IMR-90 (cell line): ENCODE measurements around the gene TBPL1. TPM values are rescaled to one million over a fixed set of nuclear protein-coding genes. Genes with fewer than 3 reads are reported as not detected.

Source experiments
- ATAC-seq: fragments of 200-7000 bp; cut with Tn5 transposase; 2 replicates; pipeline ENCODE4 v1.9.1; 2020; ENCODE audit warnings: low read depth, mild to moderate bottlenecking, moderate library complexity
- BruUV-seq: library from RNA; stranded (reverse); fragments of 400-500 nt; replicated peaks from 2 replicates; lab custom pipeline; 2021; lab: Mats Ljungman, UMichigan
- CTCF ChIA-PET: fragments of 300-600 bp; formaldehyde crosslinking; extraction: SDS; loops from one replicate; lab custom pipeline; 2021; ENCODE audit warnings: antibody characterized with exemption; lab: Yijun Ruan, JAX
- POLR2A ChIA-PET: fragments of 300-600 bp; sonication (Branson Sonifier 250); formaldehyde crosslinking; loops from one replicate; lab custom pipeline; 2022; ENCODE audit warnings: antibody characterized with exemption; ENCODE audit not compliant: unreplicated experiment; lab: Charles Lee
- DNase-seq: peaks from one replicate; pipeline ENCODE4 v3.0.0; 2013
- H2AFZ ChIP-seq: replicated peaks from 2 replicates; pipeline ENCODE3; 2013; ENCODE audit warnings: low read length, mild to moderate bottlenecking; ENCODE audit not compliant: poor library complexity
- H2AK5ac ChIP-seq: 2 replicates; pipeline ENCODE4 v1.6.1; 2013; ENCODE audit warnings: low read depth, low read length, inconsistent platforms
- H2AK9ac ChIP-seq: replicated peaks from 2 replicates; pipeline ENCODE3; 2013; ENCODE audit warnings: mild to moderate bottlenecking, low read depth, low read length, moderate library complexity; ENCODE audit not compliant: poor library complexity
- H2BK120ac ChIP-seq: 2 replicates; pipeline ENCODE4 v1.6.1; 2013; ENCODE audit warnings: low read depth, low read length, inconsistent platforms
- H2BK15ac ChIP-seq: 3 replicates; pipeline ENCODE4 v1.6.1; 2013; ENCODE audit warnings: low read depth, low read length, inconsistent platforms
- H2BK20ac ChIP-seq: 2 replicates; pipeline ENCODE4 v1.6.1; 2013; ENCODE audit warnings: low read depth, mild to moderate bottlenecking, inconsistent platforms, low read length, moderate library complexity
- H2BK5ac ChIP-seq: 2 replicates; pipeline ENCODE4 v1.6.1; 2013; ENCODE audit warnings: mild to moderate bottlenecking, low read depth, low read length, inconsistent platforms; ENCODE audit not compliant: poor library complexity, severe bottlenecking
- H3K14ac ChIP-seq: replicated peaks from 2 replicates; pipeline ENCODE4 v1.6.1; 2013; ENCODE audit warnings: low read depth, low read length, inconsistent platforms
- H3K18ac ChIP-seq: 2 replicates; pipeline ENCODE4 v1.6.1; 2013; ENCODE audit warnings: low read depth, low read length, control low read depth
- H3K23ac ChIP-seq: 2 replicates; pipeline ENCODE4 v1.6.1; 2013; ENCODE audit warnings: low read depth, low read length, inconsistent platforms
- H3K27ac ChIP-seq: 2 replicates; pipeline ENCODE4 v1.5.1; 2013; ENCODE audit warnings: mild to moderate bottlenecking, control low read depth, low read length; ENCODE audit not compliant: insufficient read depth
- H3K27me3 ChIP-seq: 2 replicates; pipeline ENCODE4 v1.6.1; 2013; ENCODE audit warnings: low read length; ENCODE audit not compliant: control insufficient read depth, insufficient read depth
- H3K36me3 ChIP-seq: 2 replicates; pipeline ENCODE4 v1.6.1; 2013; ENCODE audit warnings: low read length, mixed read lengths; ENCODE audit not compliant: control insufficient read depth, insufficient read depth
- H3K4ac ChIP-seq: 2 replicates; pipeline ENCODE4 v1.6.1; 2013; ENCODE audit warnings: low read depth, low read length, inconsistent platforms
- H3K4me1 ChIP-seq: 2 replicates; pipeline ENCODE4 v1.6.1; 2013; ENCODE audit warnings: low read length, mixed read lengths; ENCODE audit not compliant: control insufficient read depth, insufficient read depth
- H3K4me2 ChIP-seq: 2 replicates; pipeline ENCODE4 v1.6.1; 2013; ENCODE audit warnings: low read depth, mild to moderate bottlenecking, control low read depth, low read length, moderate library complexity
- H3K4me3 ChIP-seq: 2 replicates; pipeline ENCODE4 v1.5.1; 2013; ENCODE audit warnings: low read depth, mild to moderate bottlenecking, control low read depth, low read length, moderate library complexity; ENCODE audit not compliant: insufficient read depth
- H3K56ac ChIP-seq: 2 replicates; pipeline ENCODE4 v1.6.1; 2013; ENCODE audit warnings: low read length, inconsistent platforms; ENCODE audit not compliant: insufficient read depth; ENCODE audit errors: extremely low read depth
- H3K79me1 ChIP-seq, 2 experiments: 2 replicates each; pipeline ENCODE4 v1.6.1; 2013; ENCODE audit warnings: low read length in 2 of 2, inconsistent platforms in 1 of 2, low read depth in 1 of 2
- H3K9ac ChIP-seq: 2 replicates; pipeline ENCODE4 v1.6.1; 2013; ENCODE audit warnings: low read depth, low read length, control low read depth
- H3K9me1 ChIP-seq: 2 replicates; pipeline ENCODE4 v1.6.1; 2013; ENCODE audit warnings: low read length, inconsistent platforms; ENCODE audit not compliant: insufficient read depth
- H3K9me3 ChIP-seq: 2 replicates; pipeline ENCODE4 v1.6.1; 2013; ENCODE audit warnings: low read length; ENCODE audit not compliant: control insufficient read depth, insufficient read depth
- H4K20me1 ChIP-seq: 2 replicates; pipeline ENCODE4 v1.6.1; 2013; ENCODE audit warnings: low read length, inconsistent platforms; ENCODE audit not compliant: insufficient read depth
- H4K5ac ChIP-seq: 2 replicates; pipeline ENCODE4 v1.6.1; 2013; ENCODE audit warnings: mild to moderate bottlenecking, low read depth, low read length, control low read depth
- H4K8ac ChIP-seq, 2 experiments: 2 replicates each; pipeline ENCODE4 v1.6.1; 2013; ENCODE audit warnings: low read depth in 2 of 2, low read length in 2 of 2, control low read depth in 1 of 2, inconsistent platforms in 1 of 2
- H4K91ac ChIP-seq: 2 replicates; pipeline ENCODE4 v1.6.1; 2013; ENCODE audit warnings: low read depth, low read length, inconsistent platforms; ENCODE audit not compliant: insufficient read depth
- CEBPB ChIP-seq: IDR thresholded peaks from 2 replicates; pipeline ENCODE4 v1.6.1; 2012; ENCODE audit warnings: low read depth, low read length, improper control_type of control experiment
- FOS ChIP-seq: fragments of 150-350 bp; IDR thresholded peaks from 2 replicates; pipeline ENCODE4 v1.6.1; 2016; ENCODE audit warnings: low read depth, low read length
- WGBS, 2 experiments: methylation state at CpG; one replicate each; pipeline versions ENCODE4 v1.1.5 to v1.1.7; 2013; ENCODE audit warnings: missing lambda C conversion rate in 2 of 2; ENCODE audit not compliant: insufficient read length in 1 of 2; ENCODE audit errors: extremely low coverage in 2 of 2; 5-methylcytosine and 5-hydroxymethylcytosine counted together
- dilution Hi-C: fragments of 300-500 bp; cut with HindIII; formaldehyde crosslinking; loops from one replicate; pipeline ENCODE4 v1.14.3; 2018; ENCODE audit warnings: low sequenced_read_pairs; ENCODE audit not compliant: unreplicated experiment
- in situ Hi-C: fragments of 300-500 bp; cut with MboI; formaldehyde crosslinking; loops from 3 replicates; pipeline ENCODE4 v1.14.3; 2019; ENCODE audit warnings: low sequenced_read_pairs, inconsistent platforms, mixed read lengths
- intact Hi-C: fragments of 100-400 bp; cut with micrococcal nuclease; formaldehyde crosslinking; loops from 2 replicates; pipeline ENCODE4 v1.10.0; 2022
- polyA plus RNA-seq, 3 experiments: library from polyadenylated mRNA; depleted of rRNA; stranded (reverse); fragments of >200 nt; gene quantifications; 2 replicates each; pipeline ENCODE4 v1.2.3, GENCODE V29; 2012; ENCODE audit warnings: low replicate concordance in 1 of 3
- total RNA-seq: library from RNA; depleted of rRNA; stranded (reverse); fragments of >200 nt; gene quantifications from 2 replicates; pipeline ENCODE4 v1.2.3, GENCODE V29; 2012
- TF ChIP-seq, protein P1 (sequence below): fragments of 150-350 bp; IDR thresholded peaks from 2 replicates; pipeline ENCODE4 v1.6.1; 2016; ENCODE audit warnings: low read depth, mild to moderate bottlenecking, low read length, moderate library complexity, borderline replicate concordance

TBPL1 gene
- total and polyA plus RNA-seq, 2 of the 4 experiments (the other 2 are of a cell fraction): 25.6 to 32.5 TPM

DNA sequence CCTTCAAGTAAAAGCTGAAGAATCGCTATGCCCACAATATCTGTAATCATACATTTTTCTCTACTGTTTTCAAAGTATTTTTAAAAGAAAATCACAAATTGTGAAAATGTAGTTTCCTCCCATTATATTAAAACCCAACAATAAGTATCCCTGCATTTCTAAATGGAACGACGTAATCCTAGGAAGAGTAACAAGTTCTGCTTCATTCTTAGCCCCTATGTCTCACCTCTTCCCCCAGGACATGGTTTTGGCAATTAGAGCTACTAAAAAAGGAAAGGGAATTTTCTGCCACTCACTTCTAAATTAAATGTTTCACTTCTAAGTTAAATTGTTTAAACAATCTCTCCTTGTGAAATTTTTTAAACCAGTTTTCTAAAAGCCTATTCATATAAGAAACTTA is 47.4 kb downstream of the TBPL1 start:
- no peak overlapping the region for H3K4me3 ChIP-seq
- no peak overlapping the region for H3K4ac ChIP-seq
- no peak overlapping the region for H2BK20ac ChIP-seq
- H4K5ac ChIP-seq: no peak overlapping the region
- no peak overlapping the region for H4K8ac ChIP-seq
- no peak overlapping the region for H4K91ac ChIP-seq
- DNase-seq: no peak
- H2AK9ac ChIP-seq: no peak overlapping the region
- intact Hi-C loops (no loop called here), in situ Hi-C loops (no loop called here), dilution Hi-C loops (no loop called here)
- H3K9ac ChIP-seq: no peak overlapping the region
- no peaks in the 10 kb centered on the region for H3K36me3 ChIP-seq
- H2BK5ac ChIP-seq: no peak overlapping the region
- no peak overlapping the region for H3K56ac ChIP-seq
- peaks cover 15% of the 10 kb centered on the region for H3K4me1 ChIP-seq
- H3K9me1 ChIP-seq: peaks cover 2% of the 10 kb centered on the region
- no peak overlapping the region for H3K14ac ChIP-seq
- ChIA-PET CTCF (interaction anchor here (0.6 kb wide), 1 partner anchor 60 kb away, joined by 3 read pairs; no protein-coding TSS in a partner anchor), POLR2A (interaction anchor here (0.6 kb wide), 1 partner anchor 63 kb away, joined by 4 read pairs; no protein-coding TSS in a partner anchor)
- ATAC-seq: no peak
- BruUV-seq: no TSS peak
- H3K27me3 ChIP-seq: no peaks in the 10 kb centered on the region
- WGBS, 2 experiments: no CpG with 5 or more reads among the region's 3 CpGs
- no peak overlapping the region for H3K18ac ChIP-seq
- no peaks in the 10 kb centered on the region for H3K79me1 ChIP-seq
- H3K23ac ChIP-seq: no peak overlapping the region
- no peak overlapping the region for H3K4me2 ChIP-seq
- H2BK120ac ChIP-seq: no peak overlapping the region
- no peaks in the 10 kb centered on the region for H4K20me1 ChIP-seq
- no peak overlapping the region for H2AK5ac ChIP-seq
- no peak overlapping the region for H3K27ac ChIP-seq
- H2AFZ ChIP-seq: no peak overlapping the region
- TF ChIP-seq CEBPB (no peak), FOS (no peak)
- TF ChIP-seq, protein P1, sequence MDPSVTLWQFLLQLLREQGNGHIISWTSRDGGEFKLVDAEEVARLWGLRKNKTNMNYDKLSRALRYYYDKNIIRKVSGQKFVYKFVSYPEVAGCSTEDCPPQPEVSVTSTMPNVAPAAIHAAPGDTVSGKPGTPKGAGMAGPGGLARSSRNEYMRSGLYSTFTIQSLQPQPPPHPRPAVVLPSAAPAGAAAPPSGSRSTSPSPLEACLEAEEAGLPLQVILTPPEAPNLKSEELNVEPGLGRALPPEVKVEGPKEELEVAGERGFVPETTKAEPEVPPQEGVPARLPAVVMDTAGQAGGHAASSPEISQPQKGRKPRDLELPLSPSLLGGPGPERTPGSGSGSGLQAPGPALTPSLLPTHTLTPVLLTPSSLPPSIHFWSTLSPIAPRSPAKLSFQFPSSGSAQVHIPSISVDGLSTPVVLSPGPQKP: no peak
- H3K9me3 ChIP-seq: no peaks in the 10 kb centered on the region
- no peak overlapping the region for H2BK15ac ChIP-seq
